ENCODE data around the gene KRT83.
A peak's percentile ranks its signal among the peaks of the same experiment; 100 is the strongest.

Gene KRT83

DNA sequence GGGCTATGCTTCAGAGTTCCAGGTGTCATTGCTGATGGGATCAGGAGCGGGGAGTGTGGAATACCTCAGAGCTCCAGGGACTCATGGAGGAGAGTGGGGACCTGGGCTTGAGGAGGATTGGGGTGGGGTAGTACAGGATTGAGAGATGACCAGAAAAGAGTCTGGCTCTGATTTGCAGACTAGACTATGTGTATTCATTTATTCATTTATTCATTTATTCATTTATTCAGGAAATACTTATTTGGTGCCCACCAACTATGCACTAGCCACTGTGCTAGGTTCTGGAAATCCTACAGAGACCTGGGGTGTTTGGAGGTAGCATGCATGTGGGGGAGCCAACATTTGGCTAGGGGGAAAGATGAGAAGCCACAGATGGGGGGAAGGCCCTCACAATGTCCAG, 871 bp upstream of the KRT83 start:
- Histone ChIP-seq H3K36me3 (ENCODE audit: insufficient read depth, low read length) (no peaks in the 10 kb centered on the region), H3K9ac (ENCODE audit: low read length) (no peak overlapping the region), H4K20me1 (ENCODE audit: insufficient read depth, low read length) (no peaks in the 10 kb centered on the region), H3K4me2 (ENCODE audit: low read length) (no peak overlapping the region), H3K4me3 (ENCODE audit: low read depth, low read length, poor library complexity, severe bottlenecking) (no peak overlapping the region), H3K27ac (ENCODE audit: low read depth, low read length, poor library complexity, severe bottlenecking) (no peak overlapping the region), H3K9me3 (ENCODE audit: low read length) (no peaks in the 10 kb centered on the region), H3K4me1 (ENCODE audit: insufficient read depth, low read length, severe bottlenecking) (no peaks in the 10 kb centered on the region), H3K79me2 (ENCODE audit: insufficient read depth, low read length) (no peaks in the 10 kb centered on the region), H3K27me3 (ENCODE audit: insufficient read depth, low read length) (0 out of 2 replicates have a peak, but pooled peaks cover 15% of the 10 kb centered on the region), H2AFZ (ENCODE audit: low read length) (no peak overlapping the region), H3F3A (ENCODE audit: insufficient read depth, low read length) (no peaks in the 10 kb centered on the region), H3K9me2 (ENCODE audit: low read depth, low read length) (no peaks in the 10 kb centered on the region)
- TF ChIP-seq EZH2 (IDR thresholded peaks at IDR 0.05; ENCODE audit: borderline replicate concordance, low read length) = no peak
- TF ChIP-seq, protein P1, sequence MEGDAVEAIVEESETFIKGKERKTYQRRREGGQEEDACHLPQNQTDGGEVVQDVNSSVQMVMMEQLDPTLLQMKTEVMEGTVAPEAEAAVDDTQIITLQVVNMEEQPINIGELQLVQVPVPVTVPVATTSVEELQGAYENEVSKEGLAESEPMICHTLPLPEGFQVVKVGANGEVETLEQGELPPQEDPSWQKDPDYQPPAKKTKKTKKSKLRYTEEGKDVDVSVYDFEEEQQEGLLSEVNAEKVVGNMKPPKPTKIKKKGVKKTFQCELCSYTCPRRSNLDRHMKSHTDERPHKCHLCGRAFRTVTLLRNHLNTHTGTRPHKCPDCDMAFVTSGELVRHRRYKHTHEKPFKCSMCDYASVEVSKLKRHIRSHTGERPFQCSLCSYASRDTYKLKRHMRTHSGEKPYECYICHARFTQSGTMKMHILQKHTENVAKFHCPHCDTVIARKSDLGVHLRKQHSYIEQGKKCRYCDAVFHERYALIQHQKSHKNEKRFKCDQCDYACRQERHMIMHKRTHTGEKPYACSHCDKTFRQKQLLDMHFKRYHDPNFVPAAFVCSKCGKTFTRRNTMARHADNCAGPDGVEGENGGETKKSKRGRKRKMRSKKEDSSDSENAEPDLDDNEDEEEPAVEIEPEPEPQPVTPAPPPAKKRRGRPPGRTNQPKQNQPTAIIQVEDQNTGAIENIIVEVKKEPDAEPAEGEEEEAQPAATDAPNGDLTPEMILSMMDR (IDR thresholded peaks at IDR 0.05; ENCODE audit: low read length) = no peak

DNA sequence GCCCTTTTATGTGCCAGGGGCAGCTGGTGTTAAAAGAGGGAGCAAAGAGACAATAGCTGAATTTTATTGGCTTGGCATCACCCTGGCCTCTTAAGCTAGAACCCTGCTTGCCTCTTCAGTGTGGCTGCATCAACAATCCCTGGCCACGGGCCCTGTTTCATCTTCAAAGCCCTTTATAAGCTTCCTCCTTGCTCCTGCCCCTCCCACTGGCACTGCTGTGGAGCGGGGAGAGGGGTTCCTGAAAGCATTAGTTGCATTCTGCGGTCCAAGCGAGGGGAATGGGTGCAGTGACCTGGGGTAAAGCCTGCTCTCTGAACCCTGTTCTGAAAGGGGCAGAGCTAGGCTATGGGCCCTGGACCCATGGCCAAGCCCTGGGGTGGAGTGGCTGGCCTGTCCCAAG, 220 bp upstream of the KRT83 start:
- Histone ChIP-seq H3K9ac (ENCODE audit: low read length) (no peak overlapping the region), H3K27ac (ENCODE audit: low read depth, low read length, poor library complexity, severe bottlenecking) (no peak overlapping the region), H3K4me2 (ENCODE audit: low read length) (no peak overlapping the region), H3K27me3 (ENCODE audit: insufficient read depth, low read length) (0 out of 2 replicates have a peak, but pooled peaks cover 15% of the 10 kb centered on the region), H3K9me3 (ENCODE audit: low read length) (no peaks in the 10 kb centered on the region), H3K36me3 (ENCODE audit: insufficient read depth, low read length) (no peaks in the 10 kb centered on the region), H3K79me2 (ENCODE audit: insufficient read depth, low read length) (no peaks in the 10 kb centered on the region), H3K4me3 (ENCODE audit: low read depth, low read length, poor library complexity, severe bottlenecking) (no peak overlapping the region), H3F3A (ENCODE audit: insufficient read depth, low read length) (no peaks in the 10 kb centered on the region), H4K20me1 (ENCODE audit: insufficient read depth, low read length) (no peaks in the 10 kb centered on the region), H3K4me1 (ENCODE audit: insufficient read depth, low read length, severe bottlenecking) (no peaks in the 10 kb centered on the region), H2AFZ (ENCODE audit: low read length) (no peak overlapping the region), H3K9me2 (ENCODE audit: low read depth, low read length) (no peaks in the 10 kb centered on the region)
- no peak for TF ChIP-seq EZH2 (IDR thresholded peaks at IDR 0.05; ENCODE audit: borderline replicate concordance, low read length)
- TF ChIP-seq, protein P1 (IDR thresholded peaks at IDR 0.05; ENCODE audit: low read length) = no peak

DNA sequence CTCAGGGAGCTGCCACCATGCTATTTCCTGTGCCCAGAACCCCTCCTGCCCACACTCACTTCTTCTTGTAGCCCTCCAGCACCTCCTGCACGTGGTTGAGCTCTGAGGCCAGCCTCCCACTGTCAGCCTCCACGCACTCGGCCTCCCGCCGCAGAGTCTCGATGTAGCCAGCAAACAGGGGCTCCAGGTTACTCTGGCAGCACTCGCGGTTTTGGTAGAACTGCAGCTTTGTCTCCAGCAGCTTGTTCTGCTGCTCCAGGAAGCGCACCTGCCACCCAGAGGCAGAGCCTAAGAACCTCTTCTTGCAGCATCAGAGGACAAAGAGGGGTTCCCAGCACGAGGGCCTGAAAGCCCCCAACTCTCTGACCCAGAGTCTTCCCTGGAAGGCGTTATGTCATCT, 2.1 kb downstream of the KRT83 start:
- peaks cover 15% of the 10 kb centered on the region; the same call in 1 of the 2 replicates for H3K27me3 ChIP-seq (ENCODE audit: insufficient read depth, low read length)
- no peaks in the 10 kb centered on the region for H3K4me1 ChIP-seq (ENCODE audit: insufficient read depth, low read length, severe bottlenecking)
- H3K4me2 ChIP-seq (ENCODE audit: low read length) = no peak overlapping the region
- TF ChIP-seq, protein P1 (IDR thresholded peaks at IDR 0.05; ENCODE audit: low read length) = 0 out of 2 replicates have a peak, but pooled peaks have one; percentile 5
- no peak for TF ChIP-seq EZH2 (IDR thresholded peaks at IDR 0.05; ENCODE audit: borderline replicate concordance, low read length)
- H3K79me2 ChIP-seq (ENCODE audit: insufficient read depth, low read length) = no peaks in the 10 kb centered on the region
- H3K9me3 ChIP-seq (ENCODE audit: low read length) = no peaks in the 10 kb centered on the region
- no peaks in the 10 kb centered on the region for H3K36me3 ChIP-seq (ENCODE audit: insufficient read depth, low read length)
- no peaks in the 10 kb centered on the region for H3K9me2 ChIP-seq (ENCODE audit: low read depth, low read length)
- H4K20me1 ChIP-seq (ENCODE audit: insufficient read depth, low read length) = no peaks in the 10 kb centered on the region
- no peaks in the 10 kb centered on the region for H3F3A ChIP-seq (ENCODE audit: insufficient read depth, low read length)
- H2AFZ ChIP-seq (ENCODE audit: low read length) = no peak overlapping the region
- H3K9ac ChIP-seq (ENCODE audit: low read length) = no peak overlapping the region
- H3K4me3 ChIP-seq (ENCODE audit: low read depth, low read length, poor library complexity, severe bottlenecking) = no peak overlapping the region
- H3K27ac ChIP-seq (ENCODE audit: low read depth, low read length, poor library complexity, severe bottlenecking) = no peak overlapping the region
